GM19328 (cell line): ENCODE measurements around the gene TSPYL4.

ENCODE experiments used
- ATAC-seq: cut with Tn5 transposase; IDR thresholded peaks from one replicate; pipeline ENCODE4 v1.9.1; 2021; ENCODE audit warnings: mild to moderate bottlenecking, moderate library complexity; ENCODE audit not compliant: unreplicated experiment

Gene TSPYL4

GRCh38 chr6:116271149-116271708, 17.4 kb upstream of the TSPYL4 start:
- ATAC-seq = no peak

GRCh38 chr6:116268589-116269293, 14.9 kb upstream of the TSPYL4 start:
- peak; percentile 73 for ATAC-seq

- no peak for ATAC-seq
Observed at GRCh38 chr6:116267836-116268588, 14.1 kb upstream of the TSPYL4 start.

- no peak for ATAC-seq
Observed at GRCh38 chr6:116266803-116267202, 12.9 kb upstream of the TSPYL4 start.

- no peak for ATAC-seq
Observed at GRCh38 chr6:116265041-116265829, 11.4 kb upstream of the TSPYL4 start.

- ATAC-seq = no peak
Observed at GRCh38 chr6:116263353-116263752, 9.5 kb upstream of the TSPYL4 start.

GRCh38 chr6:116258520-116258919, 4.6 kb upstream of the TSPYL4 start:
- no peak for ATAC-seq

- ATAC-seq = no peak
Observed at GRCh38 chr6:116256694-116257093, 2.8 kb upstream of the TSPYL4 start.

GRCh38 chr6:116255246-116255800, 1.4 kb upstream of the TSPYL4 start:
- no peak for ATAC-seq

- peak; percentile 31 for ATAC-seq
Observed at GRCh38 chr6:116254297-116255056, 602 bp upstream of the TSPYL4 start.

- ATAC-seq = no peak
Observed at GRCh38 chr6:116253188-116253504, 729 bp downstream of the TSPYL4 start.

GRCh38 chr6:116251568-116252384, 2.1 kb downstream of the TSPYL4 start:
- ATAC-seq = no peak

GRCh38 chr6:116248577-116248976, 5.3 kb downstream of the TSPYL4 start:
- ATAC-seq = no peak

- no peak for ATAC-seq
Observed at GRCh38 chr6:116247285-116247684, 6.6 kb downstream of the TSPYL4 start.

- no peak for ATAC-seq
Observed at GRCh38 chr6:116246089-116246488, 7.8 kb downstream of the TSPYL4 start.

- no peak for ATAC-seq
Observed at GRCh38 chr6:116244284-116244683, 9.6 kb downstream of the TSPYL4 start.

GRCh38 chr6:116239856-116240255, 14.0 kb downstream of the TSPYL4 start:
- ATAC-seq = no peak

- no peak for ATAC-seq
Observed at GRCh38 chr6:116239256-116239655, 14.6 kb downstream of the TSPYL4 start.

- ATAC-seq = no peak
Observed at GRCh38 chr6:116238083-116238482, 15.8 kb downstream of the TSPYL4 start.

- ATAC-seq = no peak
Observed at GRCh38 chr6:116234689-116235088, 19.2 kb downstream of the TSPYL4 start.
